Activated T-cell treated with anti-CD3 and anti-CD28 coated beads, Interleukin-2, amount 50 U/mL, for 48 hours (primary cell): ENCODE measurements around the gene MINDY3.
"Not testable (repeated sequence)": the region's sequence is repeated elsewhere in the genome, so short reads cannot be mapped to it uniquely, and the experiment has no call there.

Experiments
- DNase-seq, 2 experiments: peaks; one replicate each; pipeline ENCODE4 v3.0.0-alpha.2; 2020

Gene MINDY3

GRCh38 chr10:15764892-15765454 lies 95.3 kb downstream of the MINDY3 start:
- no peak for DNase-seq

- DNase-seq, result no peak
These were observed 97.3 kb downstream of the MINDY3 start for GRCh38 chr10:15763006-15763405.

GRCh38 chr10:15762239-15762638 lies 98.1 kb downstream of the MINDY3 start:
- DNase-seq, result not testable (repeated sequence)

- DNase-seq, result not testable (repeated sequence)
These were observed 99.1 kb downstream of the MINDY3 start for GRCh38 chr10:15761224-15761623.

GRCh38 chr10:15760681-15761080 lies 99.6 kb downstream of the MINDY3 start:
- no peak for DNase-seq

- DNase-seq, result no peak
These were observed 101.0 kb downstream of the MINDY3 start for GRCh38 chr10:15759265-15759664.

GRCh38 chr10:15758618-15759017 lies 101.7 kb downstream of the MINDY3 start:
- no peak for DNase-seq

GRCh38 chr10:15754937-15755336 lies 105.4 kb downstream of the MINDY3 start:
- DNase-seq, result no peak

- no peak for DNase-seq
These were observed 109.3 kb downstream of the MINDY3 start for GRCh38 chr10:15751046-15751445.

- DNase-seq, result no peak
These were observed 112.2 kb downstream of the MINDY3 start for GRCh38 chr10:15748126-15748525.

GRCh38 chr10:15747632-15748031 lies 112.7 kb downstream of the MINDY3 start:
- DNase-seq, result no peak

- no peak for DNase-seq
These were observed 114.6 kb downstream of the MINDY3 start for GRCh38 chr10:15745751-15746150.

GRCh38 chr10:15744217-15744865 lies 116.0 kb downstream of the MINDY3 start:
- peak; percentile 46 to 49 for DNase-seq

- DNase-seq, result no peak
These were observed 116.9 kb downstream of the MINDY3 start for GRCh38 chr10:15743443-15743842.

GRCh38 chr10:15742836-15743235 lies 117.5 kb downstream of the MINDY3 start:
- DNase-seq, result no peak

GRCh38 chr10:15742102-15742501 lies 118.2 kb downstream of the MINDY3 start:
- no peak for DNase-seq

GRCh38 chr10:15741581-15741980 lies 118.7 kb downstream of the MINDY3 start:
- no peak for DNase-seq

GRCh38 chr10:15740261-15740660 lies 120.0 kb downstream of the MINDY3 start:
- no peak for DNase-seq

GRCh38 chr10:15739254-15739970 lies 120.9 kb downstream of the MINDY3 start:
- DNase-seq, result no peak

GRCh38 chr10:15738270-15738925 lies 121.9 kb downstream of the MINDY3 start:
- DNase-seq, result no peak

- no peak for DNase-seq
These were observed 122.7 kb downstream of the MINDY3 start for GRCh38 chr10:15737656-15738055.

- no peak for DNase-seq
These were observed 124.5 kb downstream of the MINDY3 start for GRCh38 chr10:15735763-15736162.

GRCh38 chr10:15730341-15730740 lies 130.0 kb downstream of the MINDY3 start:
- DNase-seq, result no peak

GRCh38 chr10:15729890-15730289 lies 130.4 kb downstream of the MINDY3 start:
- DNase-seq, result no peak
